Right lobe of liver (tissue), 4 donors: ENCODE data around the gene LRMDA.

ENCODE experiments used
- CTCF ChIP-seq, 4 donors: fragments of 200-600 bp in 3 of 4; fragments of 450-650 bp in 1 of 4; IDR thresholded peaks; one replicate each; pipeline versions ENCODE4 v1.5.1 to v1.8.0; 2016 to 2022; ENCODE audit warnings: antibody characterized with exemption in 4 of 4, mild to moderate bottlenecking in 2 of 4
- POLR2A ChIP-seq: fragments of 450-650 bp; IDR thresholded peaks from one replicate; pipeline ENCODE4 v1.6.1; 2017; ENCODE audit warnings: antibody characterized with exemption, mild to moderate bottlenecking
- donor health status: DM: no; HTN: no; CAD: no.
- donor health status: DM: no; HTN: no; CAD: no.
- donor health status: DM: no; HTN: yes; CAD: no.

GRCh38 chr10:75660823-75661222 lies 229.4 kb downstream of the LRMDA start:
- TF ChIP-seq CTCF (IDR thresholded peaks at IDR 0.05) (no peak), POLR2A (no peak)
